HG02642 (cell line): ENCODE data around the gene FSTL4.

ENCODE experiments used
- ATAC-seq: cut with Tn5 transposase; IDR thresholded peaks from one replicate; pipeline ENCODE4 v1.9.1; 2021; ENCODE audit warnings: mild to moderate bottlenecking; ENCODE audit not compliant: unreplicated experiment, poor library complexity

FSTL4 gene

GRCh38 chr5:133611357-133612248 lies 738 bp downstream of the FSTL4 start:
- no peak for ATAC-seq

- ATAC-seq, result no peak
Measured at GRCh38 chr5:133610489-133611356, 1.6 kb downstream of the FSTL4 start.

DNA sequence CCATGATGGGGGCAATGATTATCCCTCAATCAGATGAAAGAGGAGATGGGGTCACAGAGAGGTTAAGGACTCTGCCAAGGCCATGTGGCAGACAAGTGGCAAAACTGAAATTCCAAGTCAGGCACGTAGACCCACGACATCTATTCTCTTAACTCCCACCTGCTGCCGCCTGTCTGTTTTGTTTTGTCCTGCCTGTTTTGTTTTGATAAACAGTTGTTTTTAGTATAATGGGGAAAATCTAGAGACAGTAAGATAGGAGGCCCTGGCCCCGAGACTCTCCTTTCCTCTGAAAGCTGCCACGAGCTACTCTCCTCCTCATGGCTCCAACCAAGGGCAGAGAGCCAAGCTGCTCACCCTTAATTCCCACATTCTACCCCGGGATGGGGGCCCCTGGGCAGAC lies 4.9 kb downstream of the FSTL4 start:
- no peak for ATAC-seq

- no peak for ATAC-seq
Measured at GRCh38 chr5:133606835-133607234, 5.5 kb downstream of the FSTL4 start.

DNA sequence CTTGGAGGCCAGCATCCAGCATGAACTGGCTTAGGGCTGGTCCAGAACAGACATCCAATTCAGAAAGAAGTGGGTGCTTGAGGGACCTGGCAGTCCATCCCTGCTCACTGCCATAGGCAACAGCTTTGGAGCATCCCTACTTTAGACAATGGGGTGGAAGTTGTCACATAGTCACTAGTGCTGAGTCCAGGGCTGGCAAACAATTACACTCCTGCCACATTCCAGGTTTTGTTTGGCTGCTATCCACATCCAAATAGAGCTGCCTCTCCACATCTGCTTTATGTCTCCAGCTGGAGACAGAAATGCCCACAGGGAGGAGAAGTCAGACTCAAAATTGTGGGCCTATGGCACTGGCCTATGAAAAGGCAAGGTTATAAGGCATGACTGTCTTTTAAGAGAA lies 7.0 kb downstream of the FSTL4 start:
- ATAC-seq, result no peak

DNA sequence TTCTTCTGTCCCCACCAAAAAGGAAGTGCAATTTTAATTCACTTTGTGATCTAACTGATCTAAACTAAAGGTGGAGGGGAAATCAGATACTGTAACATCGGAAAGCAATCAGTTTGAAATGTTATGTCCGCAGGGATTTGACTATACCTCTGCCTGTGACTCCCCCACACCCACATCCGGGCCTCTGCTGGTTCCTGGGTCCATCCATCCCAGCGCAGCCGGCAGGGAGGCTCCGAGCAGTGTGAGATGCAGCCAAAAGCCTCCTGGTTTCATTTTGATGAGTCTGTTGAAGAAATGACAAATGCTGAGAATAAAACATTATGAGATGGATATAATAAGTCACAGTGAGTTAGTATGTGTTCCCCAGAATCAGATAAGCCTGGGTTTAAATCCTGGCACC lies 8.6 kb downstream of the FSTL4 start:
- no peak for ATAC-seq

DNA sequence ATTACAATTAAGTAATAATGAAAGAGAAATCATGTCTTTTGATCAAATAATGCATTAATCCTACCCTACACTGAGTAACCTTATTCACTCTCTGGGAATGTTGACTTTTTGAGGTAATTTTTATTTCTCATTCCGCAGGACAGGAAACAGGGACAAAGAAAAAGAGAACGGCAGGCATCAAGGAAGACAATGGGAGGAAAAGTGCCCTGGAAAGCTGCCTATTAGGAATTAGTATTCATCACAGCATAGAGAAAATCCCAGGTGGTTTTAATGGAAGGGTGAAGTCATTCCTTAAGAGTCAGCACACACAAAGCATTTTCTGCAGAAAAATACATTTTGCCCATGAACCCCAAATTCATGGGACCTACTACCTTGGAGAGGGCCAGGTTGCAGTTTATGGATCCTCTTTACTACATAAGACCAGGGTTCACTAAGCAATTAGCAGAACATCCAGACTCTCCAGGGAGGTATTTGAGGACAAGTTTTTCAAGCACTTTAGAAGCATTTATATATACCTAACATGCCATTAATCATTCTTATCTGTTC lies 9.4 kb downstream of the FSTL4 start:
- ATAC-seq, result no peak

DNA sequence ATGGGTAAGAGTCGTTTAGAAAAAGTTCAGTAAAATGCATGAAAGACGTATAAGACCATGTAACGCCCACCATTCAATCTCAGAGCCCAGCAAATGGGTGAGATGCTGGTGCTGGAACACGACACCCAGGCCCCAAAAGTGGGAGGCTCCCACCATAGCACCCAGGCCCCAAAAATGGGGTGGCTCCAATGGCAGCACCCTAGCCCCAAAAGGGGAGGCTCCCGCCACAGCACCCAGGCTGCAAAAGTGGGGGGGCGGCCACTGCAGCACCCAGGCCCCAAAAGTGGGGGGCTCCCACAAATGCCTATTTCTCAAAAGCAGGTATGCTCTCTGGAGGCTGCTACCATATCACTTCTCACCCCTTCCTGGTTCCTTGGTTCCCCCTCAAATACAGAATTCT lies 12.7 kb downstream of the FSTL4 start:
- no peak for ATAC-seq

- no peak for ATAC-seq
Measured at GRCh38 chr5:133599044-133599443, 13.3 kb downstream of the FSTL4 start.

DNA sequence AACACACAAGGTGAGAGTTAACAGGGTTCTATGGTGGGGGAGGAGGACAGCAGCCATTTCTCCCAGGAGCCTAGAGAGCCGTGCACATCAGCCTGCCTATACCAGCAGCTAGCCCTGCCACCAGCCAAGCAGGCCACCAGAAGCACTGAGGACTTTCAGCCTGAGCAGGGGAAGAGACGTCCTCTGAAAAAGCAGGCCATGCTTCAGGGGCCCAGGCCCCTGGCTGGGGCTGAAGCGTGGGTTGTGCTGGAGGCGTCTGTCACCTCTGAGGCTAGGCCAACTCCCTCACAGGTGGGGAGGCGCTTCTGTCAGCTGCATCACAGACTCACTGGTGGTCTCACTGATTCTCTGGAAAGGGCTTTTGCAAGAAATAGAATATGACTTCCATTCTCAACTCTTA lies 16.3 kb downstream of the FSTL4 start:
- no peak for ATAC-seq

- no peak for ATAC-seq
Measured at GRCh38 chr5:133595465-133595864, 16.9 kb downstream of the FSTL4 start.

DNA sequence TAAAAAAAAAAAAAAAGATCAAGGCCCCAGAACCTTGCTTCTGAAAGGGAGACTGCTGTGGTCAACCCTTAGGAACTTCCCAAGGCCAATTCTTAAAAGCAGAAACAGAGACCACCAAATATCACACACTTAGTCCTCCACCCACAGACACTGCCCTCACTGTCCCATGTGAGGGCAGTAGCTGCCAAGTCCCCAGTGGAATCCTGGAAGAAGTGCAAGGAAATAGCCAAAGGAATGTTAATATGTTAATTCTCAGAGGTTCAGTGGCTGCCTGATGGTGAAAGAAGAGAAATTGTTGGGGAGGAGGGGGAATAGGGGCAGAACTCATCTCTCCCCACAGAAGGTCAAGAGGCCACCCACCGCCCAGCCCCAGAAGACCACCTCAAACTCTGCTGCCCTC lies 23.1 kb downstream of the FSTL4 start:
- no peak for ATAC-seq

DNA sequence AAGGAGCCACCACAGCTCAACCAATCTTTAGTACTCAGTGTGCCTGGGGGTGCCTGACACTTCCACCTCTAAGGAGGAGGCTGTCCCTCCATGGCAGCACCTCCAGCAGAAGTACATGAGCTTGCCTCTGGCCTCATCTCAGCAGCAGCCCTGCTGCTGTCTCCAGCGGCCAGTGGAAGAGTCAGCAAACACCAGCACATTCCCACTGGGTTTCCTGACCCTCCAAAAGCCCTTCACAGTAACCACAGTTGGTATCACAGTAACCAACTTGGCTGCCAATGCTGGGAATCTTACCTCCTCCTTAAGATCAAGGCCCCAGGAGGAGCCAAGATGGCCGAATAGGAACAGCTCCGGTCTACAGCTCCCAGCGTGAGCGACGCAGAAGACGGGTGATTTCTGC lies 29.4 kb downstream of the FSTL4 start:
- ATAC-seq, result no peak

DNA sequence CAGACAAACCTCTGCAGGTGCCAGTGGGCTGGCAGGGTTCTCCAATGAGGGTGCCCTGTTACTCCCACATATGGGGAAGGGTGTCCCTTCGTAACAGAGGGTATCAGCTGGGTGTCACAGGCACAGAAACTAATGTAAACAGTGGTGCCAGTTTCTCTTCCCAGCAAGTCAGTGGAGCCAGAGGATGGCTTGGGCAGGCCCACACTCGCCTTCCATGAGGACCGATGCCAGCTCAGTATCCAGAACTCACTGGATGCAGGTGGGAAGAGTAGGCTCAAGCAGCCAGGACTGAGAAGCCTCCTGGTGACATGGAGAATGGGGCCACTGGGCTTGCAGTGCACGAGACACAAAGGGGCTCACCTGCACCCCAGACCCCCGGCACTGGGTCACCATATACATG lies 30.4 kb downstream of the FSTL4 start:
- ATAC-seq, result no peak

- no peak for ATAC-seq
Measured at GRCh38 chr5:133581348-133581747, 31.0 kb downstream of the FSTL4 start.

DNA sequence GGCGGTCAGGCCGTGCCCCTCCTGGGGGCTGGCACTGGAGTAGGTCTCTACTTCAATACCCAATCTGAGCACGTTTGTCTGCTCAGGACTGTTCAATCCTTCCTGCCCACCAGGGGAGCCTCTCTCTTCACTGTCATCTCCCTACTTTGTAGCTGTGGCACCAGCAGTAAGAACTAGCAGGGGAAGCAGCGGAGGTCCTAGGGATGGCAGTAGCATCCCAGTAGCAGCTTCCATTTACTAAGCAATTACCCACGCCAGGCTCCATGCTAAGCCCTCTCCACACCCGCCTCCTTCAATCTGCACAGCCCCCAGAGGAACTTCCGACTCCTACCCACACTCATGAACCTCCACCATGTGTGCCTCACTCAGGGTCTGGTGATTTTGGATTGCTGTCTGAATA lies 31.7 kb downstream of the FSTL4 start:
- no peak for ATAC-seq

DNA sequence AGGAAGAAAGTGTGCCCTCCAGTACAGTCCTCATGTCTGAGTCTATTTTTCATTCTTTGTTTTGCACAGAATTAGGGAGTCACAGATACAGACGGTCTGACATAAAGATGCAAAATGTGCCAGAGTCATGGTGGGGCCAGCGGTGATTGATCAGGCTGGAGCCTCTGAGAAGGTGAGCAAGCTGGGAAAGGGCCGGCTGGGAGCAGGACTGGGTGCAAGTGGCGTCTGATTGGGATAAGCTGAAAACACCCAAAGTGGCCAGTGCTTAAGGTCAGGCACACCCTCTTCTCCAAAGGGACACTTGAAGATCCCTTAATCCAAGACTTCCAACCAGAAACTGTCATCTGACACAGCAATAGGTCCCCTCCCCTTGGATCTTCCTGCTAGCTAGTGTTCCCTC lies 32.6 kb downstream of the FSTL4 start:
- no peak for ATAC-seq

- no peak for ATAC-seq
Measured at GRCh38 chr5:133569347-133569746, 43.0 kb downstream of the FSTL4 start.

GRCh38 chr5:133565993-133566392 lies 46.3 kb downstream of the FSTL4 start:
- no peak for ATAC-seq

- ATAC-seq, result no peak
Measured at GRCh38 chr5:133564921-133565565, 47.3 kb downstream of the FSTL4 start.

- ATAC-seq, result no peak
Measured at GRCh38 chr5:133562554-133562953, 49.8 kb downstream of the FSTL4 start.
